PFSK-1 (cell line): ENCODE measurements around the gene ATF7.
A peak's percentile ranks its signal among the peaks of the same experiment; 100 is the strongest.

ENCODE experiments used
- FOXP2 ChIP-seq: optimal IDR thresholded peaks from 2 replicates; pipeline ENCODE3; 2011; ENCODE audit warnings: borderline replicate concordance, control low read depth, inconsistent platforms; ENCODE audit not compliant: insufficient read depth; ENCODE audit errors: extremely low read length, extremely low read depth
- POLR2AphosphoS5 ChIP-seq: IDR thresholded peaks from 2 replicates; pipeline ENCODE4 v1.6.1; 2012; ENCODE audit warnings: low read depth, mild to moderate bottlenecking, control low read depth, low read length, moderate library complexity
- REST ChIP-seq, 2 experiments: IDR thresholded peaks; 2 replicates each; pipeline versions ENCODE4 v1.6.1 to v1.8.0; 2011 to 2012; ENCODE audit warnings: low read depth in 2 of 2, low read length in 2 of 2, control low read depth in 1 of 2, inconsistent platforms in 1 of 2, mild to moderate bottlenecking in 1 of 2, moderate library complexity in 1 of 2; ENCODE audit not compliant: insufficient read depth in 1 of 2
- SIN3A ChIP-seq: IDR thresholded peaks from 2 replicates; pipeline ENCODE4 v1.6.1; 2012; ENCODE audit warnings: mild to moderate bottlenecking, low read length, moderate library complexity, borderline replicate concordance; ENCODE audit not compliant: insufficient read depth
- TAF1 ChIP-seq: IDR thresholded peaks from 2 replicates; pipeline ENCODE4 v1.6.1; 2012; ENCODE audit warnings: low read length, control low read depth, borderline replicate concordance; ENCODE audit not compliant: insufficient read depth

Gene ATF7

DNA sequence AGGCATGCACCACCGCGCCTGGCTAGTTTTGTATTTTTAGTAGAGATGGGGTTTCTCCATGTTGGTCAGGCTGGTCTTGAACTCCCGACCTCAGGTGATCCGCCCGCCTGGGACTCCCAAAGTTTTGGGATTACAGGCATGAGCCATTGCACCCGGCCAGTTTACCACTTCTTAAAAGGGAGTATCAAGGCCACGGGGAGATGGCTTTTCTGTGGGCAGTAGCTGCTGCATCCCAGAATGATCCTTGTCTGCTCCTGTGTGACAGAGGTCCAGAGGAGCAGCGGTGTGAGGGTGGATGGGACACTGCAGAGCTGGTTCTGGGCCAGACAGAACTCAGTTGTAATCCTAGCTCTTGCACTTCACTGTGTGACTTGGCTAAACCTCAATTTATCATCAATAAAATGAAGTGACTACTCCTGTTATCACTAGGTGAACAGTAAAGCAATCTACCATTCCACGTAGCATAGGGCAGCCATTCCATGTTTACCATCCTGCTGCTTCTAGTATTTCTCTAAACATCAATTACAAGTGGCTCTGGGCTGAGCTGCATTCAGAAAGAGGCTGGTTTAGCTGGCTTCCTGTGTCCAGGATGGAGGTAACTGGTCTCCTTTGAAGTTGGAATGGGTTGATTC, 115.9 kb downstream of the ATF7 start:
- TF ChIP-seq REST (IDR thresholded peaks at IDR 0.05; ENCODE audit: insufficient read depth in 1 of 2, low read depth in 2 of 2, low read length in 2 of 2) (no peak), TAF1 (no peak), POLR2AphosphoS5 (no peak), SIN3A (no peak), FOXP2 (no peak)

GRCh38 chr12:53508534-53509170, 117.5 kb downstream of the ATF7 start:
- TF ChIP-seq REST (IDR thresholded peaks at IDR 0.05; ENCODE audit: insufficient read depth in 1 of 2, low read depth in 2 of 2, low read length in 2 of 2) = no peak
- TF ChIP-seq TAF1 = no peak
- TF ChIP-seq FOXP2 = no peak
- TF ChIP-seq POLR2AphosphoS5 = 0 out of 2 replicates have a peak, but pooled peaks have one; percentile 10

DNA sequence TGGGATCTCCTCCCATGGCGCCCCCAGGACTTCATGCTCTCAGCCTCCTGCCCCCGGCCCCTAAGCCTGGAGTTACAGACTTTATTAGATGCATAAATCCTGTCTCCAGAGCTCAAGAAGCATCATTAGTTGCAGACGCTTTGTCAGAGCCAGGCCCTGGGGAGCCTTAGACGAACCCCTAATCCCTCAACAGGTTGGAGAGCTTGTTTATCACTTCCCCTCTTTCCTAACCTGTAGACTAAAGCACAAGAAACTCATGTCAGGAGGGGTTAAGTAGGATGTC, 118.6 kb downstream of the ATF7 start:
- no peak for TF ChIP-seq FOXP2
- no peak for TF ChIP-seq TAF1
- TF ChIP-seq REST (IDR thresholded peaks at IDR 0.05; ENCODE audit: insufficient read depth in 1 of 2, low read depth in 2 of 2, low read length in 2 of 2) = no peak
- TF ChIP-seq SIN3A = no peak
- no peak for TF ChIP-seq POLR2AphosphoS5

DNA sequence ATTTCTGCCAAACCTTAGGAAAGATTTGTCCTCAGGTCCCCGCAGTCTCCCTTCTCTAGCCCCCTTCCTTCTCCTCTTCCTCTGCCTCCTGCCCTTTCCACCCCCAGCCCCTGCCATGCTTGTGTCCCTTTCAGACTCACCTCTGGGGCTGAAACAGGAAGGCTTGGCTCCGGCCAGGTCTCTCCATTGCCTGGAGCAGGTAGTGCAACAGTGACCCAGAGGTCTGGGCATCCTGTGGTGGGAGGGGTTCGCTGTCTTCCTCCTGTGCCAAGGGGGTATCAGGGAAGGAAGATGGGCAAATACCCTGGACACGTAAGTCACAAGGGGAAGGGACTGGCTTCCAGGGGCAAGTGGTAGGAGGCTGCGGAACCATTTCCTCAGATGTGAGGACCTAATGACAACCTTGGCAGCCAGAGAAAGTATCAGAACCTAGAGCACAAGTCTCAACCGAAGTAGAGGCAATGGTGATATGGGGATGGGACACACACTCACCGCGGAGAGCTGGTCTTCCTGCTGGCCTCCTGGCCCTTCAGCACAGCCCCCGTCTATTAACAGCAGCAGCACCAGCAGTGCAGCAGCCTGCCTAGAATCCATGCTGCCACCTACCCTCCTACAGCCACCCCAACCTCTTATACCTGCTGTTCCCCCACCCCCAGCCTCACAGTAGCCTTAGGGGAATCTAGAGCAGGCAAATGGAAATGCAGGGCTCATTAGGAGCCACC, 119.1 kb downstream of the ATF7 start, which contains the start of gene NPFF:
Gene NPFF (minus strand): TSS at position 604 of the 722 bp plus-strand sequence. CDS start 10 bp downstream, at position 594.
- TF ChIP-seq FOXP2 (no peak), REST (IDR thresholded peaks at IDR 0.05; ENCODE audit: insufficient read depth in 1 of 2, low read depth in 2 of 2, low read length in 2 of 2) (no peak)
